Measurements from ENCODE around the gene CDKAL1.

GRCh38 chr6:21031182-21031581, 496.9 kb downstream of the CDKAL1 start:
- TF ChIP-seq CTCF (conservative IDR thresholded peaks at IDR 0.05; ENCODE audit: low read length) (no peak), EZH2phosphoT487 (IDR thresholded peaks at IDR 0.05; ENCODE audit: borderline replicate concordance) (no peak)
